ENCODE results near the gene HABP4. TPM values are rescaled to one million over a fixed set of nuclear protein-coding genes. Genes with fewer than 3 reads are reported as not detected.

Gene HABP4, protein sequence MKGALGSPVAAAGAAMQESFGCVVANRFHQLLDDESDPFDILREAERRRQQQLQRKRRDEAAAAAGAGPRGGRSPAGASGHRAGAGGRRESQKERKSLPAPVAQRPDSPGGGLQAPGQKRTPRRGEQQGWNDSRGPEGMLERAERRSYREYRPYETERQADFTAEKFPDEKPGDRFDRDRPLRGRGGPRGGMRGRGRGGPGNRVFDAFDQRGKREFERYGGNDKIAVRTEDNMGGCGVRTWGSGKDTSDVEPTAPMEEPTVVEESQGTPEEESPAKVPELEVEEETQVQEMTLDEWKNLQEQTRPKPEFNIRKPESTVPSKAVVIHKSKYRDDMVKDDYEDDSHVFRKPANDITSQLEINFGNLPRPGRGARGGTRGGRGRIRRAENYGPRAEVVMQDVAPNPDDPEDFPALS
- total RNA-seq = 22.7 TPM
- long read RNA-seq, transcript HABP4-201 (8 exons, 2,615 nt) = major isoform, 121 of 138 reads
- long read RNA-seq, partial matches to known transcripts = 3 of 138 reads
- long read RNA-seq, other reads (novel, unspliced or antisense) = 14 of 138 reads

DNA sequence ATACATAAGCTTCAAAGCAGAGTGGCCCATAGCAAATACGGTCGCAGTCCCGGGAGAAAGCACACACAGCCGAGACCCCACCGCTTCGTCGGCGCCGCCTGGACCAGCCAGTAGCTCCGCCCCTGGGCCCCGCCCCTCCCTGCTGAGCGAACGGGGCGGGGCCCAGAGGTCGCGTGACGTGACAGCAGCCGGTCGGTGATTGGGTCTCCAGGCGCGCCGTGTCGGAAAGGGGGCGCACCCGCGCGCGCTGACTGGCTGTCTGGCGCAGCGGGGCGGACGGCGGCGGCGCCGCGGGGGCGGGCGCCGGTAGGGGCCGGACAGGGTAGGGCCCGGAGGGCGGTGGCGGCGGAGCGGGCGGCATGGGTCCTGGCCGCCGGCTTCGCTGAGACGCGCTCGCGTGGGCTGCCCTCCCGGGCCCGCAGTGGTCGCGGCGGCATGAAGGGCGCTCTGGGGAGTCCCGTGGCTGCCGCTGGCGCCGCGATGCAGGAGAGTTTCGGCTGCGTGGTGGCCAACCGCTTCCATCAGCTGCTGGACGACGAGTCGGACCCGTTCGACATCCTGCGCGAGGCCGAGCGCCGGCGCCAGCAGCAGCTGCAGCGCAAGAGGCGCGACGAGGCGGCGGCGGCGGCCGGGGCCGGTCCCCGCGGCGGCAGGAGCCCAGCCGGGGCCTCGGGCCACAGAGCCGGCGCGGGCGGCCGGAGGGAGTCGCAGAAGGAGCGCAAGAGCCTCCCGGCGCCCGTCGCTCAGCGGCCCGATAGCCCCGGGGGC, at the start of gene HABP4:
Gene HABP4, plus strand, starts transcription at position 325 of the 768 bp plus-strand sequence. Its CDS starts 111 bp downstream, at position 436.
- DNase-seq (peak; percentile 100), ATAC-seq (peak; percentile 99)
- intact Hi-C loops (cut with micrococcal nuclease) = loop anchor here (5.0 kb wide), 1 partner anchor 123 kb away; no protein-coding TSS in a partner anchor

DNA sequence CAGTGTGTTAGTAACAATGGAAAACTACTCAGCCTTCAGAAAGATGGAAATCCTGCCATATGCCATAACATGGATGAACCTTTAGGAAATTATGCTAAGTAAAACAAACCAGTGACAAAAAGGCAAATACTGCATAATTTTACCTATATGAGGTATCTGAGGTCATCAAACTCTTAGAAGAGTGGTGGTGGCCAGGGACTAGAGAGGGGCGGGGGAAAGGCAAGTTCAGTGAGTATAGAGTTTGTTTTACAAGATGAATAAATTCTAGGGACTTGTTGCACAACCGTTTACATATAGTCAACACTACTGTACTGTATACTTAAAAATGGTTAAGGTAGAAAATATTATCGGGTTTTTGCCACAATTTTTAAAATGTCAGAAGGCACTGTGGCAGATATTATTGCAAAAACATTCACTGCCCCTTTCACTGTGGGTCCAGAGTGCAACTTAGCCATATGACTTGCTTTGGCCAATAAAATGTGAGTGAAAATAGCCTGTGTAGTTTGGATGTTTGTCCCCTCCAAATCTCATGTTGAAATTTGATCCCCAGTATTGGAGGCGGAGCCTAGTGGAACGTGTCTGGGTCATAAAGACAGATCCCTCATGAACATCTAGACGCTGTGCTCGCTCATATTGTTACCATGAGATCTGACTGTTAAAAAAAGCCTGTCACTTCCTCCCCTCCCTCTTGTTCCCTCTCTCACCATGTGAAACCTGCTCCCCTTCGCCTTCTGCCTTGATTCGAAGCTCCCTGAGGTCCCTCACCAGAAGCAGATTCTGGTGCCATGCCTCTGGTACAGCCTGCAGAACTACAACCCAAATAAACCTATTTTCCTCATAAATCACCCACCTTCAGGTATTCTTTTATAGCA, 41.3 kb upstream of the HABP4 start:
- ATAC-seq (no peak), DNase-seq (no peak)
- intact Hi-C loops (cut with micrococcal nuclease) = no loop called here

DNA sequence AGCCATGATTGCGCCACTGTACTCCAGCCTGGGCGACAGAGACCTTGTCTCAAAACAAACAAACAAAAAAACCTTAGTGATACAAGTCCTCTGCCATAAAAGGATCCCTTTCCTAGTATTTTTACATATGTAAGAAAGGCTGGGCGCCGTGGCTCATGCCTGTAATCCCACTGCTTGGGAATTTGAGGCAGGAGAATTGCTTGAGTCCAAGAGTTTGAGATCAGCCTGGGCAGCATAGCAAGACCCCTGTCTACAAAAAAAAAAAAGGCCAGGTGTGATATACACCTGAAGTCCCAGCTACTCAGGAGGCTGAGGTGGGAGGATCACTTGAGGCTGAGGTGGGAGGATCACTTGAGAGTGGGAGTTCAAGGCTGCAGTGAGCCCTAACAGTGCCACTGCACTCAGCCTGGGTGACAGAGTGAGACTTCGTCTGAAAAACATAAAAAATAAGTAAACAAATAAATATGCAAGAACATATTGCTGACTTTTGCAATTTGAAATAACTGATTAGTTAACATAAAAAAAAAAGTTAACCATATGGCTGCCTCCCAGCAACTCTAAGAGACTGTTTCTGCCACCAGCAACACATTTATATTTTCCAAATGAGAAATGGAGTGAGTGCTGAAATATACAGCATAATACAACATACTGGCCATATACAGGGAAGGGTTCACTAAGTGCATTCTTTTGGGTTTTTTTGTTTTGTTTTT, 38.7 kb upstream of the HABP4 start:
- DNase-seq = no peak
- intact Hi-C loops (cut with micrococcal nuclease) = no loop called here
- ATAC-seq = no peak

DNA sequence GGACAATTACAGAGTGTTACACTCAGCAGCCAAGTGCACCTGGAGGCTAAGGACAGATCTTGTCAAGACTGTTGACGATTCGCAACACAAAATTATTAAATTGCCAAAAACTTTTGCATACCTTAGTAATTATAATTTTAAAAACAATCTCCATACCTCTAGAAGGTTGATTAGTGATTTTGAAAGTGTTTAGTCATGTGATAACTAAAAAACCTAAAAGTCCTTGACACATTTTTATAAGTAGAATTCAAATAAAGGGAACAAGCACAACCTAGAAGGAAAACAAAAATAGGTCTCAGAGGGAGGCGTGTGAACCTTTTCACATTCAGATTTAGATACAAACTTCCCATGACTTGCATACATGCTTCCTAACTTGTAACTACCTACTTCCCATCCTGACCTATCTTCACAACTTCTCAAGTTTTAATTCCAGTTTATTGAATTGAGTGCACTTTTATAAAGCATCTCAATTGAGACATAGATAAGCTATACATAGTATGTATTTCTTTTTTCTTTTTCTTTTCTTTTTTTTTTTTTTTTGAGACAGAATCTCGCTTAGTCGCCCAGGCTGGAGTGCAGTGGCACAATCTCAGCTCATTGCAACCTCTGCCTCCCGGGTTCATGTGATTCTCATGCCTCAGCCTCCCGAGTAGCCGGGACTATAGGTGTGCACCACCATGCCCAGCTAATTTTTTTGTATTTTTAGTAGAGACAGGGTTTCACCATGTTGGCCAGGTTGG, 37.6 kb upstream of the HABP4 start:
- no peak for ATAC-seq
- intact Hi-C loops (cut with micrococcal nuclease) = no loop called here
- no peak for DNase-seq

DNA sequence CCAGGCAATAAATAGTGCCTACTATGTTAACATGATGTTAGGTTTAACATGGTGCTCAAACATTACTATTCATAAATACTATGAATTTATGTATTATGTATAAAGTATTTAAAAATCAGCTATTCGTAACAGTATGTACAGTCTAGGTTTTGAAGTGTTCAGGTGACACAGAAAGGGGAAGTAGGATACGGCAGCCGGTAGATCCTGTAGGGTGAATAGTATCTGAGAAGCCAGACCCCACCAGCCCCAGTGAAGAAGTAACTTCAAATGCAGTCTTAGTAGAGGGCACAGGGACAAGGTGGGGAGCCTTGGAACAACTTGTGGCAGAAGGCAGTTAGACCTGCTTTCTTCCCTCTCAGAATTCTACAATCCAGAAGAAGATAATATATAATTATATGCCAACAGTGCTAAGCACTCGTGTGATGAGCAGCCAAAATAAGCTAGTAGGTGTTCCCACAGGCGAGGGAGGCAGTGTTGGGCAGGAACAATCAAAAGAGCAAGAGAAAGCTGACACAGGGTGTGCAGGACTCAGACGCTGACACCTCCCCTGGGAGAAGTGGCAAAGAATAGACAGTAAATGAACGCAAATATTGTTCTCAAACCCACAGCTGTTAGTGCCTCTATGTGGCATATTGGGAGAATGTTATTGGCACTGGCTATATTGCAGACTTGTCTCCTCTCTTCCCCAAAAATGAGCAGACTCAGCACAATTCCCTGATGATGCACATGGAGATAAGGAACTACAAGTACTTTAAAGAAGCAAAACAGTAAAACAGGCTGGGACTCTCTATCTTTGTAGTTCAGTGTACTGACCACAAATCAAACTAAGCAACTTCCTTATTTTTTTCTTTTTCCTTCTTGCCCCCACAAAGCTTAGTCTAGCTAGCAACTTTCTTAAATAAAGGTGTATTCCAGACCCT, 36.4 kb upstream of the HABP4 start:
- ATAC-seq = no peak
- DNase-seq = no peak
- intact Hi-C loops (cut with micrococcal nuclease) = no loop called here

DNA sequence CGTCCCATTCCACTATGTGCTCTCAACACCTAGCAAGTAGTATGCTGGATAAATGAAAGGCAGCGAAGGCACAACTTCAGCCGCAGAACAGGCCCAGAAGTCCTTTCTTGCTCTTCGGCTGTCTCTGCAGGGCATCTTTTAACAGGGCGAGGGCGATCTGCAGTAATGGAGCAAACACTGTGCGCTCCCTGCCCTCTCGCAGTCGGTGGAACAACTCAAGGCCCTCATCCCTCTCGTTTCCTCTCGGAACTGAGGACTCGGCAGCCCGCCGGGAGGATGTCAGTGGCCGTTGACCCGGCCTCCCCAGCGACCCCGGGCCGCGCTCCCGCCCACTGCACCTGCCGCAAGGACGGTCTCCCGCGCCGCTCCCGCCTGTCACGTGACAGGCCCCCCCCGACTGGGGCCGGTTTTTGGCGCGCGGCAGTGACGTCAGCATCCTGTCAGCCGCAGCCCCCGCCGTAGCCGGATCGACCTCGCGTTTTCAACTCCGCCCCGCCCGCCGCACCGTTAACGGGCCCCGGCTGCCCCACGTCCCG, 32.9 kb upstream of the HABP4 start:
- ATAC-seq (peak; percentile 17), DNase-seq (peak; percentile 93)
- intact Hi-C loops (cut with micrococcal nuclease) = no loop called here

DNA sequence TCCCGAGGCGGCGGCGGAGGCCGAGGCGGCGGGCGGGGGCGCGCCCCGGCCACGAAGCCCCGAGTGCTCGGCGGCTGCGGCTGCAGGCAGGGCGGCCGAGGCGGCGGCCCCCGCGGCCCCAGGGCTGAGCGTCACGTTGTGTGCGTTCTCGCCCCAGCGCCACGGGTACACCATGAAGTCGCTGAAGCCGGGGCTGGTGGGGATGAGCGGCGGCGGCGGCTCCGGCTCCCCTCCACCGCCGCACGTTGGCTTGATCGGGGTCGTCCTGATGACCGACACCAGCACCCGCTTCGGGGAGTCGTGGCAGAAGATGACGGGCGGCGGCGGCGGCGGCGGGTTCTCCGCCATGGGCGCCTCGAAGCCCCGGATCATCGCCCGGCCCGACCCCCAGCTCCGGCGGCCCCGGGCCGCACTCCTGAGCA, 32.3 kb upstream of the HABP4 start:
- DNase-seq (peak; percentile 52), ATAC-seq (no peak)
- intact Hi-C loops (cut with micrococcal nuclease) = no loop called here

DNA sequence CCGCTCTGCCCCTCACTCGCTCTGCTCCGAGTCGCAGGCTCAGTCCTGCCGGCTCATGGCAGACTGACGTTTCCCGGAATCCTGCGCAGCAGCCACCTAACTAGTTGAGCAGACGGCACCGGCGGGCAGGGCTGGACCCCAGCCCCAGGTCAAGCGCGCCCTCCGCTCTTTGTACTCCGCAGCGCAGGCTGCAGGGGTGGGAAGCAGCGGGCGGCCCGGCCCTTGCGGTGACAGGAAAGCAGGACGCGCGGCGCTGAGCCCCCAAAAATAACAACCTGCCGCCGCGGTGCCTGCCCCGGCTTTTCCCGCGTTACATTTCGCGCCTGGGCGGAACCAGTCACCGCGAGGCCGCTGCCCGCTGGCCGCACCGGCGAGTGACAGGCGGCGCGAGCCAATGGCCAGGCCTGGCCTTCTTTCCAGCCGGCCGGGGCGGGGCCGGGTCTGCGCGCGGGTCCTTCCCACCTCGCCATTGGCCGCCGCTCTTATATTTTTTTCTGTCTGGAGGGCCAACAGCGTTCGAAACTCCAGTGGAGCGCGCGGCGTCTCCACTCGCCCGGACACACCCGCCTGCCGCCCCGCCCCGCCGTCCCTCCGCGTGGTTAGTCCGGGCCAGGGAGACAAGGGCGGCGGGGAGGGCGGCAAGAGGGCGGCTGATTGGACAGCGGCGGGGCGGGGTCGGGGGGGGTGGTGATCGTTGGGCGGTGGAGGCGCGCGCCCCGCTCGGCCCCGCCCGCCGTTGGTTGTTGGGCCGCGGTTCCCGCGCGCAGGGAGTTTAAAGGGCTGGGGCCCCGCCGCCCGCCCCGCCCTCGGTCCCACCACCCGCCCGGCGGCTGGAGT, 31.7 kb upstream of the HABP4 start, which contains the start of gene ZNF367:
Gene ZNF367, minus strand, starts transcription at position 288 of the 837 bp plus-strand sequence. CDS start 338 bp downstream, outside the sequence.
- peak; percentile 90 for ATAC-seq
- intact Hi-C loops (cut with micrococcal nuclease) = no loop called here
- DNase-seq = peak; percentile 99

DNA sequence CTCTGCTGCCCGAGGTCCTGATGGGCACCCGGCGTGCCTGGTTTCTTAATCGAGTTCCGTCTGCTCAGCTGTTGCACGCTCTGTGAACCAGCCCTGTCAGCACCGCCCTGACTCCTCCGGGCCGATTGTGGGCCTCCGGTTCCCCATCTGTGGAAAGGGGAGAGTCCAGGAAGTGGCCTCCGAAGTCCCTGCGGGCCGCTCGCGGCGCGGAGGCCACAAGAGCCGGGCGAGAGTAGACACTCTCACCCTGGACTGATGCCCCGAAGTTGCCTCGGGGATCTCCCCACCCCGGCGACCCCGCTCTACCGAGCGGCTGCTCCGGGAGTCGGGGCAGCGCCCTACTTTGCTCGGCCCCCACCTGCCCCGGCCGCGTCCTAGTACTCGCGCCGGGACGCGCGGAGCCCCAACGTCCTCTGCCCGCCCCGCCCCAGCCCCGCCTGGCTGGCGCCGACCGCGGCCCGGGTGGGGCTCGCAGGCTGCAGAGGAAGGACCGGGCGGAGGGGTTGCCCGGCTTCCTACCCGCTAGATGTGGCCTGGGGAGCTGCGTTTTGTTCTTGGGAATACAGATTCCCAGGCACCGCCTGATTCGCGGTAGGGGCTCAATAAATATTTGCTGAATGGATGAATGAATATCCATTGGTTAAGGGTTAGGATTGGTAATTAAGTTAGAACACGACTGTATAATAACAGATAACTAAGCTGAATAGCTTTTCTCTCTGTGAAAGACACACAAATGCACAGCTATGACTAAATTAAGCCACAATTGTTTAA, 30.9 kb upstream of the HABP4 start:
- intact Hi-C loops (cut with micrococcal nuclease) = no loop called here
- ATAC-seq (peak; percentile 81), DNase-seq (peak; percentile 89)

DNA sequence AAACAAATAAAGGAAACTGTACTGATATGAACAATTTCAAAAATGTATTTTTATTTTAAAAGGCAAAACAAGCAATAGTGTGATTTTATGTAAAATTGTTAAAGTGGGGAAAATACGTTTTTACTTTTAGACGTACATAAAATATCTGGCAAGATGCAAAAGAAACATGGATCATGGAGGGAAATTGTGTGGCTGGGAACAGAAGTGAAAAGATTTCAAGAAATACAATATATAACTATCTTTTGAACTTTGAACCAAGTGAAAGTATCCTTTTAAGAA, 30.3 kb upstream of the HABP4 start:
- intact Hi-C loops (cut with micrococcal nuclease) = no loop called here
- DNase-seq = no peak
- no peak for ATAC-seq

DNA sequence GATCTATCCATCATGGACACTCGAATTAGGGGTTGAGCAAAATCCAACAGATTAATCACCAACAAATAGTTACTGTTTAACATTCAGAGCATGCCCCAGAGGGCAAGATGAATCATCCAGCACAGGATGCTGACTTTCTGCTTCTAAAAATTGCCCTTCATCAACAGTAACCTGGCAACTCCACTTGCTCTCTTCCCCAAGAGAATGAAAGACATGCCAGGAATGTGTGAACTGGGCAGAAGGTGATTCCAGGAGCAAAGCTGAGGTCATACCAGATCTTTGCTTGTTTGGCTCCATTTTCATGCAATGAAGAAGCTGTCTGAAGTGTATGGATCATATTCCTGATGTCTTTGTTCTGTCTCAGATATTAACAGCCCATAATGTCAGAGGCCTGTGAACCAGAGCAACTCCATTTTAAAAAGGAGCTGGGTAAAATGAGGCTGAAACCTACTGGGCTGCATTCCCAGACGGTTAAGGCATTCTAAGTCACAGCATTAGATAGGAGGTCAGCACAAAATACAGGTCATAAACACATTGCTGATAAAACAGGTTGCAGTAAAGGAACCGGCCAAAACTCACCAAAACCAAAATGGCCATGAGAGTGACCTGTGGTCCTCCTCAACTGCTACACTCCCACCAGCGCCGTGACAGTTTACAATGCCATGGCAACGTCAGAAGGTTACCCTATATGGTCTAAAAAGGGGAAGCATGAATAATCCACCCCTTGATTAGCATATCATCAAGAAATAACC, 29.3 kb upstream of the HABP4 start:
- ATAC-seq (peak; percentile 26), DNase-seq (no peak)
- intact Hi-C loops (cut with micrococcal nuclease) = no loop called here

DNA sequence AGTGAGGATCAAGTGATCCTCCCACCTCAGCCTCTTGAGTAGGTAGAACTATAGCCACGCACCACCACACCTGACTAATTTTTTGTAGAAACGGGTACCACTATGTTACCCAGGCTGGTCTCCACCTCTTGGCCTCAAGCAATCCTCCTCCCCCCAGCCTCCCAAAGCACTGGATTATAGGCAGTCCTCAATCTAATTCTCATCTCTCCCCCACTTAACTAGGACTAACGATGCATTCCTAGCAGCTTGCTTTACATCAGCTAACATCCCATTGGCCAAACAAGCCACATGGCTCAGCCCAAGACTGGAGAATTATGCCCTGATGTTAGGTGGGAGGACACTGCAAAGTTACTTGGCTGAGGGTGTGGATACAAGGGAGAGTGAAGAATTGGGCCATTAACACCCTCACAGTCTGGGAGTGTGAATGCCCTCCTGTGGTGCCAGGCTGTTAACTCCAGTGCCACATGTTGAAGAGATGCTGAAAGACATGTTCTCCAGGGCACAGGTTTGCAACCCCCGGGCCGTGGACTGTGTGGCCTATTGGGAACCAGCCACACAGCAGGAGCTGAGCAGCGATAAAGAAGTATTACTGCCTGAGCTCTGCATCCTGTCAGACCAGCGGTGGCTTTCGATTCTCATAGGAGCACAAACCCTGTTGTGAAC, 26.5 kb upstream of the HABP4 start:
- ATAC-seq (no peak), DNase-seq (no peak)
- intact Hi-C loops (cut with micrococcal nuclease) = no loop called here

DNA sequence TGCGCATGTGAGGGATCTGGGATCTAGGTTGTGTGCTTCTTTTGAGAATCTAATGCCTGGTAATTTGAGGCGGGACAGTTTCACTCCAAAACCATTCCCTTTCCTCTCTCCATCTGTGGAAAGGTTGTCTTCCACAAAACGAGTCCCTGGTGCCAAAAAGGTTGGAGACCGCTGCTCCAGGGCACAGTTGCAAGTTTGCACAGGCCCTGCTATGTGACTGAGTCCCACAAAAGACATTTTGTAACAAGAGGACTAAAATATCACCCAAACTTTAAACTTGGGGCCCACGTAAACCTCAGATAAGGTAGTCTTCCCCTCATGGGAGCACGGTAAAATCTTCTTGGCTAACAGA, 26.0 kb upstream of the HABP4 start:
- no peak for ATAC-seq
- intact Hi-C loops (cut with micrococcal nuclease) = no loop called here

DNA sequence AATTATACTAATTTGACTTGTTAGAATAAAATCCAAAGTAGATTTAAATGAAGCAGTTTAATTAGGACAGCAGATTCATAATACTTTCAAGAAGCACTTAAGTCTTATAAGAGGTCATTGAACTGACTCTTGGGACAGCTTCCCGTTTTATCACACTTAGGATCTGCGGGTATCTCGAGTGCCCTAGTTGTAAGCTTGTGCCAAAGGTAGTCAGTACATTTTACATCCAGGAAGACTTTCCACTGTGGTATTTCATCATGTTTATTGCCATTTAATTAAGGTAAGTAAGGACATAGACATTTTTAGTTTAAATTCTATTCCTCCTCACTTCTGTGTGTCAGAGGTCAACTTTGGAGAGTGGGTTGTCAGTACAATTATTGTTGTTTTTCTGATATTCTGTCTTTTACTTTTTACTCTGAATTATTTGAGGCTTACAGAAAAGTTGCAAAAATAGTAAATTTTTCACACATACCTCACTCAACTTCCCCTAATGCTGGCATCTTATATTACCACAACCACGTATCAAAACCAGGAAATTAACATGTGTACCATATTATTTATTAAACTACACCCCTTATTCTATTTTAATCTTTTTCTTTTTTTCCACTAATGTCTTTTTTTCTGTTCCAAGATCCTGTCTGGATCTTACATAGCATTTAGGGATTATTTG, 24.3 kb upstream of the HABP4 start:
- ATAC-seq = no peak
- intact Hi-C loops (cut with micrococcal nuclease) = no loop called here
- DNase-seq = no peak

More for the DNA sequence above, 26.0 kb upstream of the HABP4 start:
- DNase-seq = no peak

All from left ventricle myocardium superior (tissue), 1 donor.